Mucosa of descending colon (tissue), 3 donors: ENCODE data around the gene PBX1. TPM values are rescaled to one million over a fixed set of nuclear protein-coding genes. Genes with fewer than 3 reads are reported as not detected.

Source experiments
- ATAC-seq: fragments of 200-7000 bp; cut with Tn5 transposase; one replicate; pipeline ENCODE4 v1.9.1; 2020; ENCODE audit warnings: mild to moderate bottlenecking, moderate library complexity
- DNase-seq, 3 donors: peaks; one replicate each; pipeline ENCODE4 v3.0.0-alpha.2; 2020
- H3K36me3 ChIP-seq: fragments of 200-600 bp; one replicate; pipeline ENCODE4 v1.8.0; 2021; ENCODE audit warnings: low read depth, mild to moderate bottlenecking
- H3K4me1 ChIP-seq: fragments of 200-600 bp; one replicate; pipeline ENCODE4 v1.8.0; 2021; ENCODE audit warnings: low read depth, mild to moderate bottlenecking
- H3K4me3 ChIP-seq: fragments of 200-600 bp; one replicate; pipeline ENCODE4 v1.8.0; 2021; ENCODE audit warnings: mild to moderate bottlenecking
- H3K9me3 ChIP-seq: fragments of 200-600 bp; one replicate; pipeline ENCODE4 v1.8.0; 2021; ENCODE audit warnings: mild to moderate bottlenecking
- intact Hi-C, 2 donors: fragments of 100-400 bp; cut with DNase I in 1 of 2; cut with micrococcal nuclease in 1 of 2; formaldehyde crosslinking; loops; one replicate each; pipeline versions ENCODE4 v1.11.0 to v1.11.1; 2022; cut with DNase I, micrococcal nuclease
- total RNA-seq, 3 donors: library from RNA; stranded (reverse); fragmentation: NEBNext Ultra II Directional in 2 of 3; extraction: Animal tissue kit (Norgen Biotek cat#: 25700) in 2 of 3; gene quantifications; one replicate each; pipeline versions ENCODE4 v1.2.1 to v1.2.4, GENCODE V29; 2021 to 2023
- TF ChIP-seq, protein P1 (sequence below): fragments of 200-600 bp; IDR thresholded peaks from one replicate; pipeline ENCODE4 v1.8.0; 2022; ENCODE audit warnings: antibody characterized with exemption, mild to moderate bottlenecking
- donor health status: DM: no; HTN: no; CAD: no; lungs with moderate emphysema.
- donor health status: DM: no; HTN: no; CAD: no.
- donor health status: DM: no; HTN: yes; CAD: no.

Gene PBX1
- total RNA-seq, 3 donors from 2014 or later, result 52.6 to 182 (median 82.8) TPM

- no peaks in the 10 kb centered on the region for H3K9me3 ChIP-seq
- no peaks in the 10 kb centered on the region for H3K36me3 ChIP-seq
- ATAC-seq (no peak), DNase-seq (no peak)
- TF ChIP-seq, protein P1, sequence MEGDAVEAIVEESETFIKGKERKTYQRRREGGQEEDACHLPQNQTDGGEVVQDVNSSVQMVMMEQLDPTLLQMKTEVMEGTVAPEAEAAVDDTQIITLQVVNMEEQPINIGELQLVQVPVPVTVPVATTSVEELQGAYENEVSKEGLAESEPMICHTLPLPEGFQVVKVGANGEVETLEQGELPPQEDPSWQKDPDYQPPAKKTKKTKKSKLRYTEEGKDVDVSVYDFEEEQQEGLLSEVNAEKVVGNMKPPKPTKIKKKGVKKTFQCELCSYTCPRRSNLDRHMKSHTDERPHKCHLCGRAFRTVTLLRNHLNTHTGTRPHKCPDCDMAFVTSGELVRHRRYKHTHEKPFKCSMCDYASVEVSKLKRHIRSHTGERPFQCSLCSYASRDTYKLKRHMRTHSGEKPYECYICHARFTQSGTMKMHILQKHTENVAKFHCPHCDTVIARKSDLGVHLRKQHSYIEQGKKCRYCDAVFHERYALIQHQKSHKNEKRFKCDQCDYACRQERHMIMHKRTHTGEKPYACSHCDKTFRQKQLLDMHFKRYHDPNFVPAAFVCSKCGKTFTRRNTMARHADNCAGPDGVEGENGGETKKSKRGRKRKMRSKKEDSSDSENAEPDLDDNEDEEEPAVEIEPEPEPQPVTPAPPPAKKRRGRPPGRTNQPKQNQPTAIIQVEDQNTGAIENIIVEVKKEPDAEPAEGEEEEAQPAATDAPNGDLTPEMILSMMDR, result no peak
- H3K4me3 ChIP-seq, result no peak overlapping the region
- peaks cover 26% of the 10 kb centered on the region for H3K4me1 ChIP-seq
- intact Hi-C loops, result no loop called here
These were observed 33.6 kb downstream of the PBX1 start for GRCh38 chr1:164592634-164593033.

- DNase-seq, result no peak
- Histone ChIP-seq H3K36me3 (no peaks in the 10 kb centered on the region), H3K4me3 (no peak overlapping the region), H3K4me1 (peaks cover 22% of the 10 kb centered on the region), H3K9me3 (no peaks in the 10 kb centered on the region)
- no peak for ATAC-seq
- TF ChIP-seq, protein P1, result no peak
- intact Hi-C loops, result no loop called here
These were observed 36.2 kb downstream of the PBX1 start for GRCh38 chr1:164595212-164595611.

DNA sequence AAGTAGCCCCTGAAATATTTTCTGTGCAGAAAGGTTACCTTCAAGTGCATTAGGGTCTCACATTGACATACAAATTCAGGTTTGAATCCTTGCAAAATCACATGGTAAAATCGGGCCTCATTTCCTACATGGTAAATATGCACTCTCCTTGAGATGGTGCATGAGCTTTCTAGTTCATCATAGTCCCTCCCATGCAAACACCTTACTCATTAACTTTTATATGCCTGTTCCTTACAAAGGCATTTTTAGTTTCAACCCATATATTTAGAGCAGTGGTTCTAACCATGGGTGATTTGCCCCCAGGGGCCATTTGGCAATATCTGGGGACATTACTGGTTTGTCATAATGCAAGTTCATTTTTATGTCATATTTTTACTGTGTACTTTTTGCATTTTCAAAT is 37.2 kb downstream of the PBX1 start:
- TF ChIP-seq, protein P1, result no peak
- H3K36me3 ChIP-seq, result no peaks in the 10 kb centered on the region
- intact Hi-C loops, result no loop called here
- no peak for DNase-seq
- peak; percentile 67 for ATAC-seq
- no peak overlapping the region for H3K4me3 ChIP-seq
- H3K4me1 ChIP-seq, result peaks cover 24% of the 10 kb centered on the region
- no peaks in the 10 kb centered on the region for H3K9me3 ChIP-seq

DNA sequence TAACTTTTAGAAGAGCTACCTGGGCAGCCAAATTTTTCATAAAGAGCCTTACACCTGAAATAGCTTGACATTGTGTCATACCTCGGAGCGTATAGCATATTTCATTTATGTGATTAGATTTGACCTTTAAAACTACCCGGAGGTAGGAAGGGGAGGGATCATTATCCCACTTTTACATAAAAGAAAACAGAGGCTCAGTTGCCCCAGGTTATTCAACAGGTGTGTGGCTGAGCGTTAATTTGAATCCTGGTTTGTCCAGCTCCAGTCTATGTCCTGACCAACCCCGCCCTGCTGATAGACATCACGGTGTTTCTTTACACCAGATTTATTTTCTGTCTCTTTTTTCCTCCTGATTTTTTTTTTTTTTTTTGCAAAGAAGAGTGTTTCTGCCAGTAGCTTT is 39.7 kb downstream of the PBX1 start:
- H3K9me3 ChIP-seq, result no peaks in the 10 kb centered on the region
- peaks cover 39% of the 10 kb centered on the region for H3K4me1 ChIP-seq
- TF ChIP-seq, protein P1, result no peak
- no peak overlapping the region for H3K4me3 ChIP-seq
- intact Hi-C loops, result no loop called here
- peak; percentile 51 for ATAC-seq
- no peaks in the 10 kb centered on the region for H3K36me3 ChIP-seq
- DNase-seq, result peak in 1 of 3 donors; percentile 55

GRCh38 chr1:164599272-164599671 is 40.3 kb downstream of the PBX1 start:
- intact Hi-C loops, result no loop called here
- Histone ChIP-seq H3K4me3 (no peak overlapping the region), H3K9me3 (no peaks in the 10 kb centered on the region), H3K36me3 (no peaks in the 10 kb centered on the region), H3K4me1 (peaks cover 39% of the 10 kb centered on the region)
- TF ChIP-seq, protein P1, result no peak
- DNase-seq, result no peak
- ATAC-seq, result no peak
